HEK293T (cell line): ENCODE measurements around the gene SRRM3.
"Not testable (repeated sequence)": the region's sequence is repeated elsewhere in the genome, so short reads cannot be mapped to it uniquely, and the experiment has no call there.

Experiments
- BHLHE40 ChIP-seq: fragments of 450-650 bp; IDR thresholded peaks from 2 replicates; pipeline ENCODE4 v1.6.1; 2016; ENCODE audit warnings: mild to moderate bottlenecking, moderate library complexity, borderline replicate concordance
- FOXA1 ChIP-seq: fragments of 450-650 bp; IDR thresholded peaks from 2 replicates; pipeline ENCODE4 v1.6.1; 2016; ENCODE audit warnings: mild to moderate bottlenecking
- FOXK2 ChIP-seq: fragments of 450-650 bp; IDR thresholded peaks from 2 replicates; pipeline ENCODE4 v1.6.1; 2016; ENCODE audit warnings: mild to moderate bottlenecking
- HDGF ChIP-seq: fragments of 450-650 bp; IDR thresholded peaks from 2 replicates; pipeline ENCODE4 v1.6.1; 2017; ENCODE audit warnings: antibody characterized with exemption, borderline replicate concordance
- SP1 ChIP-seq: fragments of 450-650 bp; IDR thresholded peaks from 2 replicates; pipeline ENCODE4 v1.6.1; 2017
- TF ChIP-seq, protein P1 (sequence below): fragments of 450-650 bp; IDR thresholded peaks from 2 replicates; pipeline ENCODE4 v1.6.1; 2016

- not testable (repeated sequence) for TF ChIP-seq SP1, HDGF, FOXK2, BHLHE40, FOXA1
- TF ChIP-seq, protein P1, sequence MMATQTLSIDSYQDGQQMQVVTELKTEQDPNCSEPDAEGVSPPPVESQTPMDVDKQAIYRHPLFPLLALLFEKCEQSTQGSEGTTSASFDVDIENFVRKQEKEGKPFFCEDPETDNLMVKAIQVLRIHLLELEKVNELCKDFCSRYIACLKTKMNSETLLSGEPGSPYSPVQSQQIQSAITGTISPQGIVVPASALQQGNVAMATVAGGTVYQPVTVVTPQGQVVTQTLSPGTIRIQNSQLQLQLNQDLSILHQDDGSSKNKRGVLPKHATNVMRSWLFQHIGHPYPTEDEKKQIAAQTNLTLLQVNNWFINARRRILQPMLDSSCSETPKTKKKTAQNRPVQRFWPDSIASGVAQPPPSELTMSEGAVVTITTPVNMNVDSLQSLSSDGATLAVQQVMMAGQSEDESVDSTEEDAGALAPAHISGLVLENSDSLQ: not testable (repeated sequence)
Observed at GRCh38 chr7:76290847-76291350, 89.2 kb downstream of the SRRM3 start.
